ENCODE data around the gene LAMC3.
"Not testable (repeated sequence)": the region's sequence is repeated elsewhere in the genome, so short reads cannot be mapped to it uniquely, and the experiment has no call there.

LAMC3 gene

DNA sequence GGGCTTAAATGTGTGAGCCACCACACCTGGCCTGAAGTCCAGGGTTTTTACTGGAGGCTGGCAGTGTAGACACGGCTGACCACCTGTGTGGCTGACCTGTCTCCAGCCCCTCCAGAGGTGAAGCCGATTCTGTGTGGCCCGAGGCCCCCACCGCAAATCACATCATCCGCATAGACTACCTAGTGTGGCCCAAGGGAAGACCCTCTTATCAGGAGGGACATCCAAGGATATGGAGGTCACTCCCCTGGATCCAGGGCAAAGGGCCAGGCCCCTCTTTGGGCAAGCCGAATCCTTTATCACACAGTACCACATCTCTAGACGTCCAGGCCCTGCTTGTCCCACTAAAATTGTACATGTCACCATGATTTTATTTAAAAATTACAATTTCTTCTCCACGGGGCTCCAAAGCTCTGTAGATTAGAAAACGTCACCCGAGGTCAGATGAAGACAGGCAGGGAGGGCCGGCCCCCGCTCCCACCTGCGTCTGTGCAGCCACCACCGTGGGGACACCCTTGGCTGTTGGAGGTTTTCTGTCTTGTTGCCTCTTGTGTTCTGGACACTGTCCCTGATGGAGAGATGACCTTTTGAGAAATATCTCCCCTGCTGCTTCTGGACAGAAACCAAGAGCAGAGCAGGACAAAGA, 20.1 kb downstream of the LAMC3 start:
- Histone ChIP-seq H3K4me1 (ENCODE audit: control insufficient read depth, low read depth, low read length) (no peaks in the 10 kb centered on the region), H3K9ac (ENCODE audit: low read length) (no peak overlapping the region), H3K27me3 (ENCODE audit: control insufficient read depth, insufficient read depth, low read length) (no peaks in the 10 kb centered on the region), H3K27ac (ENCODE audit: low read length) (no peak overlapping the region), H3K9me3 (ENCODE audit: control insufficient read depth, low read depth, low read length) (no peaks in the 10 kb centered on the region), H3K4me3 (ENCODE audit: low read length) (no peak overlapping the region), H3K36me3 (ENCODE audit: control insufficient read depth, low read depth, low read length) (no peaks in the 10 kb centered on the region)

DNA sequence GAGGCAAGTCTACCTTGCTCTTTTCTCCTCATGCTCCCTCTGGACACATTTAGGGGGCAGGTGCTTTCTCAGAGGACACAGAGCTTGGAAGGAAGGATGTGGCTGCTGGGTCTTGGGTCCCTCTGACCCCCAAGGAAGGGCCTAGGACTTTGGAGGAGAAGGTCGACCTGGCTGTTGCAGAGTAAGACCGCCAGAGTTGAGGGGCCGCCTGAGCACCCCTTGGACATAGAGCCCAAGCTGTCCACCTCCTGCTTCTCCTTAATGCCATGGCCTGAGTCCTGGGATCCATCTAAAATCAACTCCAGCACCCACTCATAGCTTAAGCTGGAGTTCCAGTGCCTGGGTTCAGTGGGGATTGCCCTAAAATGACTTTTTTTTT, 20.6 kb downstream of the LAMC3 start:
- Histone ChIP-seq H3K9me3 (ENCODE audit: control insufficient read depth, low read depth, low read length) (no peaks in the 10 kb centered on the region), H3K36me3 (ENCODE audit: control insufficient read depth, low read depth, low read length) (no peaks in the 10 kb centered on the region), H3K27me3 (ENCODE audit: control insufficient read depth, insufficient read depth, low read length) (no peaks in the 10 kb centered on the region), H3K4me3 (ENCODE audit: low read length) (no peak overlapping the region), H3K27ac (ENCODE audit: low read length) (no peak overlapping the region), H3K9ac (ENCODE audit: low read length) (no peak overlapping the region), H3K4me1 (ENCODE audit: control insufficient read depth, low read depth, low read length) (no peaks in the 10 kb centered on the region)

DNA sequence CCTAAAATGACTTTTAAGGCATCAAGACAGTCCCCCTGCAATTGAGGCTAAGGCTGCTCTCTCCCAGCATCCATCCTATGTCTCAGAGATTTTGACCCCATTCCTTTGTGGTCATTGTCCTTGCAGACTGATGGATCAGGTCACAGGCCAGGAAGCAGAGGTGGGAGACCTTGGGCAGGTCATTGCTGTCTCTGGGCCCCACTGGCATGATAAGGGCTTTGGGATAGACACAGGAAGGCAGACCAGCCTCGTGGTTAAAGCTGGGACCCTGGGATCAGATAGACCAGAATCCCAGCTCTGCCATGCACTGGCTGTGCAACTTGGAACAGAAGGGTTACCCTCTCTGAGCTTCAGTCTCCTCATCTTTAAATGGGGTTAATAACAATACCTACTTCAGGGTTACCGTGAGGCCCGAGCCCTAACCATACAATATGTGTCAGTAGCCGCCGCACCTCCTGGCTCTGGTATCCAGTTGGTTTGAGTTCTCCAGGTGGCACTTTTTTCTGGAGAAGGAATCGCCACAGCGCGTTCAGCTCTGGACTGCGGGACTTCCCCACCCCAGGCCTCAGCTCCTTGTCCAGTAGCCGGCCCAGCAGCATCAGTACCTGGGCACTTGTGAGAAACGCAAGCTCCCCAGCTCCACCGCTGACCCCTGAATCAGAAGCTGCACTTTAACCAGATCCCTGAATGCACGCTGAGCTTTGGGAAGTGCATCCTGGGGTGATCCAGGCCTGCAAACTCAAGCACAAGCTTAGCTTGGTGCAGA, 21.4 kb downstream of the LAMC3 start:
- Histone ChIP-seq H3K4me1 (ENCODE audit: control insufficient read depth, low read depth, low read length) (no peaks in the 10 kb centered on the region), H3K27me3 (ENCODE audit: control insufficient read depth, insufficient read depth, low read length) (no peaks in the 10 kb centered on the region), H3K9ac (ENCODE audit: low read length) (no peak overlapping the region), H3K9me3 (ENCODE audit: control insufficient read depth, low read depth, low read length) (no peaks in the 10 kb centered on the region), H3K36me3 (ENCODE audit: control insufficient read depth, low read depth, low read length) (no peaks in the 10 kb centered on the region), H3K27ac (ENCODE audit: low read length) (no peak overlapping the region), H3K4me3 (ENCODE audit: low read length) (no peak overlapping the region)

DNA sequence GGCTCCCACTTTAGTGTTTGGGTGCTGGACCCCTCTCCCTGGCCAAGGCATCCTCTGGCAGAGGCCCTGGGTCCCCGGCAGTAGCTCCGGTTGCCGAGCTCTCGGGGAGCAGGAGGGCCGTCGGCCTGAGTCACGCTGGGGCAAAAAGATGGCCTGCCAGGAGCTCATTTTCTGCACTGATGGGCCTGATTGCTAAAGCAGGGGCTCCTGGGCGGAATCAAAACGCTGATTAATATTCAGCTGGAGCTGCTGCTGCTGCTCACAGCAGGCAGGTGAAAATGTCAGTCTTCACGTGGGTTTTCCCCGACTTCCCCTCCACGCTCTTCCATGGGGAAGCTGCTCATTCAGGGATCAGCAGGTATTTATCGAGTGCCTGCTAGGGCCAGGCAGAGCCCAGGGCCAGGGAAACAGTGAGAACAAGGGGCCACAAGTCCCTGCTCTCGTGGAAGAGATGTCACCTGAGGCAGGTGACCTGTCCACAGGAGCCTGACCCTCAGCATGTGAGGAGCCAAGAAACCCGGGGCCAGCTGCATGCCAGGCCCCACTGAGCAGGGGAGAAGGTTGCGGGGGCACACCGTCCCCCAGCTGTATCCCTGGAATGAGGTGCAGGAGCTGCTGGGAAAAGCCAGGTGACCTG, 22.1 kb downstream of the LAMC3 start:
- no peak overlapping the region for H3K9ac ChIP-seq (ENCODE audit: low read length)

DNA sequence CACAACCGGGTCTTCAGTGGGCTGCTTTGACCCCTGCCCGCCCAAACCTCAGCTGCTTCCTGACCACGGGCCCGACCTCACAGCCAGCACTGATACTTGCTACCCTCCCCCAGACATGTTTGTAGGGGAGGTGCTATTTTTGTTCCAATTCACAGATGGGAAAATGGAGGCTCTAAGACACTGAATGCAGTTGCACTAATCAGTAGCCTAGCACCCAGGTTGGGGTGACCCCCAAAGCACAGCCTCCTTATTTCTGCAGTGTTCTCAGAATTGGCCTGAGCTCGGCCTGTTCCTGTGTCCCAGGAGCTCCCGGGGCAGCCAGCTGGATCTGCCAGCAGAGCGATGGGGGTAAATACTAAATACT, 22.6 kb downstream of the LAMC3 start:
- no peak overlapping the region for H3K4me3 ChIP-seq (ENCODE audit: low read length)
- no peaks in the 10 kb centered on the region for H3K4me1 ChIP-seq (ENCODE audit: control insufficient read depth, low read depth, low read length)
- H3K36me3 ChIP-seq (ENCODE audit: control insufficient read depth, low read depth, low read length): no peaks in the 10 kb centered on the region
- no peaks in the 10 kb centered on the region for H3K27me3 ChIP-seq (ENCODE audit: control insufficient read depth, insufficient read depth, low read length)
- H3K9ac ChIP-seq (ENCODE audit: low read length): no peak overlapping the region
- no peak overlapping the region for H3K27ac ChIP-seq (ENCODE audit: low read length)
- no peaks in the 10 kb centered on the region for H3K9me3 ChIP-seq (ENCODE audit: control insufficient read depth, low read depth, low read length)

More for the DNA sequence above, 22.1 kb downstream of the LAMC3 start:
- Histone ChIP-seq H3K4me1 (ENCODE audit: control insufficient read depth, low read depth, low read length) (no peaks in the 10 kb centered on the region), H3K27ac (ENCODE audit: low read length) (no peak overlapping the region), H3K36me3 (ENCODE audit: control insufficient read depth, low read depth, low read length) (no peaks in the 10 kb centered on the region), H3K4me3 (ENCODE audit: low read length) (no peak overlapping the region), H3K9me3 (ENCODE audit: control insufficient read depth, low read depth, low read length) (no peaks in the 10 kb centered on the region), H3K27me3 (ENCODE audit: control insufficient read depth, insufficient read depth, low read length) (no peaks in the 10 kb centered on the region)

DNA sequence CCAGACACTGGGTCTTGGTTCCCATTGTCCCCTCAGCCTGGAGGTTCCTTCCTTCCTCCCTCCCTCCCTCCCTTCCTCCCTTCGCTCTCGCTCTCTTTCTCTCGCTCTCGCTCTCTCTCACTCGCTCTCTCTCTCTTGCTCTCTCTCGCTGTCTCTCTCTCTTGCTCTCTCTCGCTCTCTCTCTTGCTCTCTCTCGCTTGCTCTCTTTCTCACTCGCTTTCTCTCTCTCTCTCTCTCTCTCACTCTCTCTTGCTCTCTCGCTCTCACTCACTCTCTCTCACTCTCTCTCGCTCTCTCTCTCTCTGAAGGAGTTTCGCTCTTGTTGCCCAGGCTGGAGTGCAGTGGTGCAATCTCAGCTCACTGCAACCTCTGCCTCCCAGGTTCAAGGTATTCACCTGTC, 23.4 kb downstream of the LAMC3 start:
- H3K9me3 ChIP-seq (ENCODE audit: control insufficient read depth, low read depth, low read length): no peaks in the 10 kb centered on the region
- H3K27ac ChIP-seq (ENCODE audit: low read length): no peak overlapping the region
- H3K9ac ChIP-seq (ENCODE audit: low read length): no peak overlapping the region
- no peaks in the 10 kb centered on the region for H3K27me3 ChIP-seq (ENCODE audit: control insufficient read depth, insufficient read depth, low read length)
- no peaks in the 10 kb centered on the region for H3K36me3 ChIP-seq (ENCODE audit: control insufficient read depth, low read depth, low read length)
- H3K4me1 ChIP-seq (ENCODE audit: control insufficient read depth, low read depth, low read length): no peaks in the 10 kb centered on the region
- no peak overlapping the region for H3K4me3 ChIP-seq (ENCODE audit: low read length)

DNA sequence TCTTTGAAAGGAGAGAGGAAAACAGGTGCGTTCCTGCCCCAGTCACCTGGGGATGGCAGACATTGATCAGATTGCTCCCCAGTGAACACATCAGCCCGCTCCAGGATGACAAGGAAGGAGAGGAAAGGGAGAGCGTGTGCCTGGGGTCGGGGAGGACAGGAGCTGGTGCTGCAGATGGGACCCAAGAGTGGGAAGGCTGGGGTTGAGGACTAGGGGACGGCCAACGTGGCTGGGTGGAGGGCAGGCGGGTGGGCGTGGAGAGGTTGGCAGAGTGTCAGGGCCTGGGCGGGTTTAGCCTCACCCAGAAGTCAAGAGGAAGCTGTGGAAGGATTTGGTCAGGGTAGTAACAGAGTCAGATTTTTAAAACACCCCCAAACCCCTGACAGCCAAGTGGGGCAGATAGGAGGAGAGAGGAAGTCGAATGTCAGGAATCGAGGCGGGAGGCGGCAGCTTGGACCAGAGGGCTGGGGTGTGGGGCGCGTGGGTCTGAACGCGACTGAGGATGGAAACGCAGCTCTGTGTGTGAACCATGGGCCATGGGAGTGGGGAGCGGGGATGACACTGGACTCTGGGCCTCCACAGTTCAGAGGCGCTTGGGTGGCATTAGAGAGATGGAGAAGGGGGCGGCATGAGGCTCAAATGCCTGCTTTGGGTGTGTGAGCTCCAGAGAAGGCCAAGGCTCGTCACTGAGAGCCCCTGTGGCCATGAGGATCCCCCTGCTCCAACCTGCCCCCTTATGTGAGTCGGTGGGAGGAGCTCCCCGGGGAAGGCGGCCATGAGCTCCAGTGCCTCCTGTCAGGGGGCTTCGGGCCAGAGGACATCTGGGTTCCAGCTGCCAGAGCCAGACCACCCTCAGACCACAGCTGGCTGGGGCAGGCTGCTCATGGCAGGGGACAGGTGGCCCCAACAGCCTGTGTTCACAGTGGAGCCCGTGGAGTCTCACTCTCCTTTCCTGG, 24.6 kb downstream of the LAMC3 start:
- Histone ChIP-seq H3K9me3 (ENCODE audit: control insufficient read depth, low read depth, low read length) (no peaks in the 10 kb centered on the region), H3K27ac (ENCODE audit: low read length) (no peak overlapping the region), H3K9ac (ENCODE audit: low read length) (no peak overlapping the region), H3K36me3 (ENCODE audit: control insufficient read depth, low read depth, low read length) (no peaks in the 10 kb centered on the region), H3K4me1 (ENCODE audit: control insufficient read depth, low read depth, low read length) (no peaks in the 10 kb centered on the region), H3K27me3 (ENCODE audit: control insufficient read depth, insufficient read depth, low read length) (no peaks in the 10 kb centered on the region), H3K4me3 (ENCODE audit: low read length) (no peak overlapping the region)

DNA sequence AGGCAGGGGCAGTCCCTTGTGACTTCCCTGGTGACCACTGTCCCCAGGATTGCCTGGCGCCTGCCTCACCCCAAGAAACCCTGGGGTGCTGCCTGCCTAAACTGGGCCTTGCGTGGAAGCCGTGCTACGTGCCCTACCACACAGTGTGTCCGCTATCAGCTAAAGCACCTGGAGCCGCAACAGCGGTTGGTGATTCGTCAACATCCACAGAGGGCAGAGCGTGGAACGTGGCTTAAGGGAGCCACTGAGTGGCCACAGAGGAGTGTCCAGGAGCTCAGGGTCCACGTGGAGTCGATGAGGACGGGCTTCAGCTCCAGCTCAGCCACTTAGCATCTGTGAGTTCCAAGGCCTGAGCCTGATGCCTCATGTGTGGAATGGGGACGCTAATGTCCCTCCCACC, 25.3 kb downstream of the LAMC3 start:
- Histone ChIP-seq H3K4me3 (ENCODE audit: low read length) (no peak overlapping the region), H3K4me1 (ENCODE audit: control insufficient read depth, low read depth, low read length) (no peaks in the 10 kb centered on the region), H3K9ac (ENCODE audit: low read length) (no peak overlapping the region), H3K36me3 (ENCODE audit: control insufficient read depth, low read depth, low read length) (no peaks in the 10 kb centered on the region), H3K27me3 (ENCODE audit: control insufficient read depth, insufficient read depth, low read length) (no peaks in the 10 kb centered on the region), H3K27ac (ENCODE audit: low read length) (no peak overlapping the region), H3K9me3 (ENCODE audit: control insufficient read depth, low read depth, low read length) (no peaks in the 10 kb centered on the region)

DNA sequence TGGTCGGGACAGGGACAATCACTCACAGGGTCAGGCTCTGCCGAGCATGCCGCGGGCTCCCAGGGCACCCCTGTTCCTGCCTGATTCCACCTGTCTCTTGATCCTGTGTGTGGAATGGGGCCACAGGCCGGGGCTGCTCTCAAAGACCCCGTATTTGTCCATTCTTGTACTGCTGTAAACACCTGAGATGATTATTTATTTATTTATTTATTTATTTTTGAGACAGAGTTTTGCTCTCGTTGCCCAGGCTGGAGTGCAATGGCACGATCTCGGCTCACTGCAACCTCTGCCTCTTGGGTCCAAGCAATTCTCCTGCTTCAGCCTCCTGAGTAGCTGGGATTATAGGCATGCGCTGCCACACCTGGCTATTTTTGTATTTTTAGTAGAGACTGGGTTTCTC, 25.8 kb downstream of the LAMC3 start:
- not testable (repeated sequence) for H3K4me3 ChIP-seq (ENCODE audit: low read length); H3K9me3 ChIP-seq (ENCODE audit: control insufficient read depth, low read depth, low read length); H3K27ac ChIP-seq (ENCODE audit: low read length); H3K4me1 ChIP-seq (ENCODE audit: control insufficient read depth, low read depth, low read length); H3K36me3 ChIP-seq (ENCODE audit: control insufficient read depth, low read depth, low read length); H3K27me3 ChIP-seq (ENCODE audit: control insufficient read depth, insufficient read depth, low read length); H3K9ac ChIP-seq (ENCODE audit: low read length)

DNA sequence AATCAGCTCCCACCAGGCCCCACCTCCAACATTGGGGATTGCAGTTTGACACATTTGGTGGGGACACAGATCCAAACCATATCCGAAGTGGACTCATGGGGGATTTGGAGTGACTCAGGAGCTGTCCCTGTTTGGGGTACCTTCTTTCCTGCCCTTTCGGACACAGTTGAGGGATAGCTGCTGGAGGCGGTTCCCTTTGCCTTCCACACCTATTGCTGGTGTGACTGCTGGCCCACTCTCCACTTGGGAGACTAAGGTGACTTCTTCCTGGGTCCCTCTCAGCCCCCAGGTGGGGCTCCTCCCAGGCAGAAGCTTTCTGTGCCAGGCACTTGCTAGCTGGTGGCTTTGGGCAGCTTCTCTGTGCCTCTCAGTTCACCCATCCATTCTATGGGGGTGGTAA, 26.6 kb downstream of the LAMC3 start:
- Histone ChIP-seq H3K9ac (ENCODE audit: low read length) (no peak overlapping the region), H3K9me3 (ENCODE audit: control insufficient read depth, low read depth, low read length) (no peaks in the 10 kb centered on the region), H3K4me1 (ENCODE audit: control insufficient read depth, low read depth, low read length) (no peaks in the 10 kb centered on the region), H3K36me3 (ENCODE audit: control insufficient read depth, low read depth, low read length) (no peaks in the 10 kb centered on the region), H3K27me3 (ENCODE audit: control insufficient read depth, insufficient read depth, low read length) (no peaks in the 10 kb centered on the region), H3K4me3 (ENCODE audit: low read length) (no peak overlapping the region), H3K27ac (ENCODE audit: low read length) (no peak overlapping the region)

DNA sequence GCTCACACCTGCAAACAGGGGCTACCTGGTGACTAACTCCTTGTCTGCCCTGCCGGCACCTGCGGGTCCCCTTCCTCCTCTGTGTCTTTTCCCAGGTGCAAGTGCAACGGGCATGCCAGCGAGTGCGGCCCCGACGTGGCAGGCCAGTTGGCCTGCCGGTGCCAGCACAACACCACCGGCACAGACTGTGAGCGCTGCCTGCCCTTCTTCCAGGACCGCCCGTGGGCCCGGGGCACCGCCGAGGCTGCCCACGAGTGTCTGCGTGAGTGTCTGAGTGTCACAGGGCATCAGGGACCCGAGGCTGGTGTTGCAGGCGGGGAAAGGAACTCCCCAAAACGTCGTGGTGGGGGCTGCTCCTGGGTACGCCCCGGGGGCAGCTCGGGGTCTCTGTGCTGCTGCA, 27.1 kb downstream of the LAMC3 start:
- Histone ChIP-seq H3K9me3 (ENCODE audit: control insufficient read depth, low read depth, low read length) (no peaks in the 10 kb centered on the region), H3K27ac (ENCODE audit: low read length) (no peak overlapping the region), H3K4me1 (ENCODE audit: control insufficient read depth, low read depth, low read length) (no peaks in the 10 kb centered on the region), H3K4me3 (ENCODE audit: low read length) (no peak overlapping the region), H3K36me3 (ENCODE audit: control insufficient read depth, low read depth, low read length) (no peaks in the 10 kb centered on the region), H3K27me3 (ENCODE audit: control insufficient read depth, insufficient read depth, low read length) (no peaks in the 10 kb centered on the region), H3K9ac (ENCODE audit: low read length) (no peak overlapping the region)
